ENCODE data around the gene ETAA1. TPM values are rescaled to one million over a fixed set of nuclear protein-coding genes. Genes with fewer than 3 reads are reported as not detected.

Gene ETAA1
- total RNA-seq, 1 experiment from 2014 or later: 12.4 TPM

GRCh38 chr2:67399144-67399543, 2.0 kb downstream of the ETAA1 start:
- Histone ChIP-seq H3K9me3 (no peaks in the 10 kb centered on the region), H3K36me3 (ENCODE audit: control insufficient read depth, insufficient read depth, low read length) (no peaks in the 10 kb centered on the region), H3K27me3 (replicated peaks; ENCODE audit: control insufficient read depth, insufficient read depth, low read length) (no peaks in the 10 kb centered on the region), H3K4me1 (peaks cover 28% of the 10 kb centered on the region), H3K4me3 (ENCODE audit: low read depth, low read length) (peak overlapping the region; percentile 92)
- Mint-ChIP-seq H3K4me3 (ENCODE audit: unreplicated experiment) (peak overlapping the region; percentile 94), H3K27ac (ENCODE audit: unreplicated experiment) (no peak overlapping the region), H3K9me3 (ENCODE audit: unreplicated experiment) (no peaks in the 10 kb centered on the region), H3K27me3 (ENCODE audit: insufficient read depth, unreplicated experiment) (no peaks in the 10 kb centered on the region), H3K4me1 (ENCODE audit: low read depth, unreplicated experiment) (peaks cover 12% of the 10 kb centered on the region), H3K36me3 (ENCODE audit: insufficient read depth, unreplicated experiment) (peaks cover 18% of the 10 kb centered on the region)
- BruUV-seq (replicated peaks): no TSS peak
- intact Hi-C loops (cut with micrococcal nuclease; ENCODE audit: unreplicated experiment): loop anchor here (5.0 to 10.0 kb wide), 3 partner anchors 58 to 964 kb away; partner anchors contain the start of gene MEIS1
- CTCF ChIA-PET: no interaction called here
- no peak for TF ChIP-seq CTCF (IDR thresholded peaks at IDR 0.05; ENCODE audit: insufficient read depth in 1 of 2, low read depth in 1 of 2, low read length in 1 of 2, severe bottlenecking in 1 of 2, unreplicated experiment in 1 of 2)
- POLR2A ChIA-PET: no interaction called here
- no peak for DNase-seq

GRCh38 chr2:67399831-67400489, 2.8 kb downstream of the ETAA1 start:
- ChIA-PET CTCF (interaction anchor here (1.0 kb wide), 1 partner anchor 446 kb away, joined by 3 read pairs; no protein-coding TSS in a partner anchor), POLR2A (no interaction called here)
- no peak for DNase-seq
- Histone ChIP-seq H3K36me3 (ENCODE audit: control insufficient read depth, insufficient read depth, low read length) (no peaks in the 10 kb centered on the region), H3K4me3 (ENCODE audit: low read depth, low read length) (no peak overlapping the region), H3K9me3 (no peaks in the 10 kb centered on the region), H3K27me3 (replicated peaks; ENCODE audit: control insufficient read depth, insufficient read depth, low read length) (no peaks in the 10 kb centered on the region), H3K4me1 (peaks cover 28% of the 10 kb centered on the region)
- Mint-ChIP-seq H3K27ac (ENCODE audit: unreplicated experiment) (peak overlapping the region; percentile 45), H3K4me3 (ENCODE audit: unreplicated experiment) (peak overlapping the region; percentile 55), H3K9me3 (ENCODE audit: unreplicated experiment) (no peaks in the 10 kb centered on the region), H3K36me3 (ENCODE audit: insufficient read depth, unreplicated experiment) (peaks cover 26% of the 10 kb centered on the region), H3K27me3 (ENCODE audit: insufficient read depth, unreplicated experiment) (no peaks in the 10 kb centered on the region), H3K4me1 (ENCODE audit: low read depth, unreplicated experiment) (peaks cover 12% of the 10 kb centered on the region)
- intact Hi-C loops (cut with micrococcal nuclease; ENCODE audit: unreplicated experiment): loop anchor here (5.0 to 10.0 kb wide), 3 partner anchors 57 to 965 kb away; partner anchors contain the start of gene MEIS1
- no TSS peak for BruUV-seq (replicated peaks)
- TF ChIP-seq CTCF (IDR thresholded peaks at IDR 0.05; ENCODE audit: insufficient read depth in 1 of 2, low read depth in 1 of 2, low read length in 1 of 2, severe bottlenecking in 1 of 2, unreplicated experiment in 1 of 2): no peak

GRCh38 chr2:67400560-67401485, 3.7 kb downstream of the ETAA1 start:
- no TSS peak for BruUV-seq (replicated peaks)
- Mint-ChIP-seq H3K4me1 (ENCODE audit: low read depth, unreplicated experiment) (peaks cover 14% of the 10 kb centered on the region), H3K27me3 (ENCODE audit: insufficient read depth, unreplicated experiment) (no peaks in the 10 kb centered on the region), H3K36me3 (ENCODE audit: insufficient read depth, unreplicated experiment) (peaks cover 32% of the 10 kb centered on the region), H3K9me3 (ENCODE audit: unreplicated experiment) (no peaks in the 10 kb centered on the region), H3K27ac (ENCODE audit: unreplicated experiment) (no peak overlapping the region), H3K4me3 (ENCODE audit: unreplicated experiment) (peak overlapping the region; percentile 55)
- Histone ChIP-seq H3K27me3 (replicated peaks; ENCODE audit: control insufficient read depth, insufficient read depth, low read length) (no peaks in the 10 kb centered on the region), H3K9me3 (no peaks in the 10 kb centered on the region), H3K4me3 (ENCODE audit: low read depth, low read length) (no peak overlapping the region), H3K36me3 (ENCODE audit: control insufficient read depth, insufficient read depth, low read length) (no peaks in the 10 kb centered on the region), H3K4me1 (peaks cover 28% of the 10 kb centered on the region)
- no peak for DNase-seq
- intact Hi-C loops (cut with micrococcal nuclease; ENCODE audit: unreplicated experiment): no loop called here
- CTCF ChIA-PET: interaction anchor here (1.0 kb wide), 1 partner anchor 445 kb away, joined by 3 read pairs; no protein-coding TSS in a partner anchor
- POLR2A ChIA-PET: no interaction called here
- TF ChIP-seq CTCF (IDR thresholded peaks at IDR 0.05; ENCODE audit: insufficient read depth in 1 of 2, low read depth in 1 of 2, low read length in 1 of 2, severe bottlenecking in 1 of 2, unreplicated experiment in 1 of 2): no peak

Data from Caco-2 (cell line).